ENCODE results near the gene GLDC.
"Not testable (repeated sequence)": the region's sequence is repeated elsewhere in the genome, so short reads cannot be mapped to it uniquely, and the experiment has no call there.

Gene GLDC

GRCh38 chr9:6660512-6660911 lies 15.0 kb upstream of the GLDC start:
- no peak for DNase-seq

- no peak for DNase-seq
Observed at GRCh38 chr9:6658628-6659353, 13.3 kb upstream of the GLDC start.

- no peak for DNase-seq
Observed at GRCh38 chr9:6656614-6657300, 11.2 kb upstream of the GLDC start.

GRCh38 chr9:6655036-6655435 lies 9.5 kb upstream of the GLDC start:
- no peak for DNase-seq

GRCh38 chr9:6646293-6646636 lies 736 bp upstream of the GLDC start:
- DNase-seq, result no peak

- DNase-seq, result not testable (repeated sequence)
Observed at GRCh38 chr9:6645105-6645354, 499 bp downstream of the GLDC start.

- no peak for DNase-seq
Observed at GRCh38 chr9:6644346-6645104, 1.0 kb downstream of the GLDC start.

- no peak for DNase-seq
Observed at GRCh38 chr9:6641961-6642360, 3.6 kb downstream of the GLDC start.

GRCh38 chr9:6641561-6641960 lies 4.0 kb downstream of the GLDC start:
- DNase-seq, result no peak

- no peak for DNase-seq
Observed at GRCh38 chr9:6641056-6641455, 4.5 kb downstream of the GLDC start.

GRCh38 chr9:6640268-6641051 lies 5.1 kb downstream of the GLDC start:
- DNase-seq, result no peak

GRCh38 chr9:6639622-6640021 lies 5.9 kb downstream of the GLDC start:
- no peak for DNase-seq

GRCh38 chr9:6634444-6634843 lies 11.1 kb downstream of the GLDC start:
- DNase-seq, result no peak

- DNase-seq, result no peak
Observed at GRCh38 chr9:6633378-6633777, 12.2 kb downstream of the GLDC start.

- no peak for DNase-seq
Observed at GRCh38 chr9:6632516-6633183, 12.9 kb downstream of the GLDC start.

GRCh38 chr9:6631207-6631512 lies 14.4 kb downstream of the GLDC start:
- DNase-seq, result no peak

GRCh38 chr9:6630502-6631206 lies 14.9 kb downstream of the GLDC start:
- no peak for DNase-seq

- DNase-seq, result no peak
Observed at GRCh38 chr9:6628704-6629103, 16.8 kb downstream of the GLDC start.

- DNase-seq, result no peak
Observed at GRCh38 chr9:6625363-6625762, 20.2 kb downstream of the GLDC start.

- DNase-seq, result not testable (repeated sequence)
Observed at GRCh38 chr9:6622784-6623183, 22.7 kb downstream of the GLDC start.

GRCh38 chr9:6620796-6621195 lies 24.7 kb downstream of the GLDC start:
- DNase-seq, result no peak

- DNase-seq, result no peak
Observed at GRCh38 chr9:6620353-6620752, 25.2 kb downstream of the GLDC start.
